ENCODE measurements around the gene MYBPC1.

GRCh38 chr12:101695706-101696105 is 100.9 kb downstream of the MYBPC1 start:
- no peak for TF ChIP-seq PTTG1 (tag; IDR thresholded peaks at IDR 0.05; ENCODE audit: low read depth)
- TF ChIP-seq REST (IDR thresholded peaks at IDR 0.05; ENCODE audit: borderline replicate concordance): no peak
- TF ChIP-seq REST (CRISPR knock-in tag; IDR thresholded peaks at IDR 0.05; ENCODE audit: low read depth): no peak
- no peak for TF ChIP-seq BRCA1 (IDR thresholded peaks at IDR 0.05)
- no peak for TF ChIP-seq BRCA1 (CRISPR knock-in tag; IDR thresholded peaks at IDR 0.05)
- TF ChIP-seq SAFB (IDR thresholded peaks at IDR 0.05; ENCODE audit: borderline replicate concordance, low read depth, low read length): no peak
- no peak for TF ChIP-seq ZNF347 (CRISPR knock-in tag; IDR thresholded peaks at IDR 0.05; ENCODE audit: low read depth)
- no peak for TF ChIP-seq XRCC5 (IDR thresholded peaks at IDR 0.05; ENCODE audit: low read depth, low read length)
- TF ChIP-seq KAT7 (CRISPR knock-in tag; IDR thresholded peaks at IDR 0.05; ENCODE audit: borderline replicate concordance): no peak
- no peak for TF ChIP-seq ATF7 (IDR thresholded peaks at IDR 0.05)
- TF ChIP-seq CEBPB (tag; IDR thresholded peaks at IDR 0.05): no peak
- no peak for TF ChIP-seq JUN (IDR thresholded peaks at IDR 0.05; ENCODE audit: borderline replicate concordance, low read depth, low read length)
- no peak for TF ChIP-seq JUN (CRISPR knock-in tag; IDR thresholded peaks at IDR 0.05; ENCODE audit: borderline replicate concordance)
- TF ChIP-seq POLR2AphosphoS2 (IDR thresholded peaks at IDR 0.05; ENCODE audit: low read length): no peak
- no peak for TF ChIP-seq POLR2A (conservative IDR thresholded peaks at IDR 0.05)
- TF ChIP-seq ELF1 (tag; IDR thresholded peaks at IDR 0.05): no peak

Measured in K562 (cell line).